ENCODE results near the gene CDK6. TPM values are rescaled to one million over a fixed set of nuclear protein-coding genes. Genes with fewer than 3 reads are reported as not detected.

Gene CDK6
- total and polyA plus RNA-seq, 10 of the 15 experiments (the other 5 are each of a cell fraction or from before 2014, with no cell fraction given) = 8.0 to 118 (median 45.8) TPM

- DNase-seq (ENCODE audit: low read depth, low spot score) = no peak
- no peaks in the 10 kb centered on the region; the same call in 2 of the 3 replicates for H3K9me3 ChIP-seq (replicated peaks; ENCODE audit: control insufficient read depth, insufficient read depth, low read length)
- ChIA-PET POLR2A (no interaction called here), SMC1A (ENCODE audit: uncharacterized antibody, unreplicated experiment) (interaction anchor here (0.9 kb wide), 1 partner anchor 145 kb away, joined by 3 read pairs; no protein-coding TSS in a partner anchor), RAD21 (ENCODE audit: unreplicated experiment) (interaction anchor here (1.2 kb wide), 1 partner anchor 263 kb away, joined by 3 read pairs; no protein-coding TSS in a partner anchor), CTCF (no interaction called here)
- no peaks in the 10 kb centered on the region for H4K20me1 ChIP-seq (ENCODE audit: control insufficient read depth, insufficient read depth)
- 84% methylated on average over 4 of the region's 4 CpGs for WGBS (ENCODE audit: insufficient coverage, insufficient replicate concordance, low lambda C conversion rate, missing lambda C conversion rate)
- BruUV-seq (replicated peaks) = no TSS peak
- intact Hi-C loops (cut with micrococcal nuclease; ENCODE audit: unreplicated experiment) = no loop called here
- FAIRE-seq = no peak
- no peaks in the 10 kb centered on the region for H3K36me3 ChIP-seq (ENCODE audit: control insufficient read depth in 2 of 2, insufficient read depth in 2 of 2, low read length in 1 of 2)
- no peak overlapping the region for H3K9ac ChIP-seq (ENCODE audit: control insufficient read depth, insufficient read depth, low read length)
- no peaks in the 10 kb centered on the region for H3K79me2 ChIP-seq (ENCODE audit: control insufficient read depth, insufficient read depth, low read length)
- no peak overlapping the region for H2AFZ ChIP-seq (ENCODE audit: control insufficient read depth, low read depth, low read length)
- H3K27ac ChIP-seq (ENCODE audit: control insufficient read depth, insufficient read depth) = no peak overlapping the region
- H3K4me1 ChIP-seq (ENCODE audit: control insufficient read depth, insufficient read depth, low read length) = no peaks in the 10 kb centered on the region
- no peak for TF ChIP-seq CTCF (IDR thresholded peaks at IDR 0.05 in 2 of 3, conservative IDR thresholded peaks at IDR 0.05 in 1 of 3; ENCODE audit: control insufficient read depth in 2 of 3, extremely low read depth in 1 of 3, insufficient read depth in 1 of 3, low read depth in 3 of 3, low read length in 3 of 3)
- TF ChIP-seq CHD1 (IDR thresholded peaks at IDR 0.05; ENCODE audit: low read depth, low read length) = no peak
- no peak for TF ChIP-seq STAT1 (conservative IDR thresholded peaks at IDR 0.05)
- no peak for TF ChIP-seq MYC (IDR thresholded peaks at IDR 0.05; ENCODE audit: insufficient read depth, insufficient read length, insufficient replicate concordance, low read length, severe bottlenecking)
- no peak for TF ChIP-seq ATF2 (IDR thresholded peaks at IDR 0.05; ENCODE audit: low read length)
- TF ChIP-seq TCF12 (IDR thresholded peaks at IDR 0.05; ENCODE audit: low read depth, low read length) = no peak
- H3K4me3 ChIP-seq = no peak overlapping the region
- H3K27me3 ChIP-seq (replicated peaks in 1 of 2; ENCODE audit: control insufficient read depth in 2 of 2, insufficient read depth in 2 of 2, low read length in 1 of 2) = no peaks in the 10 kb centered on the region
- no peak overlapping the region for H3K4me2 ChIP-seq (ENCODE audit: control insufficient read depth, insufficient read depth)
- ATAC-seq = no peak
- in situ Hi-C loops (cut with MboI) = no loop called here
Observed at GRCh38 chr7:92843781-92844180, 7.4 kb upstream of the CDK6 start.

All from GM12878 (cell line).